Calu3 (cell line): ENCODE measurements around the gene PDCD2. TPM values are rescaled to one million over a fixed set of nuclear protein-coding genes. Genes with fewer than 3 reads are reported as not detected.
"Not testable (repeated sequence)": the region's sequence is repeated elsewhere in the genome, so short reads cannot be mapped to it uniquely, and the experiment has no call there.

Experiments used
- BruUV-seq: library from RNA; stranded (reverse); fragments of 400-500 nt; replicated peaks from 2 replicates; lab custom pipeline; 2021; lab: Mats Ljungman, UMichigan
- CTCF ChIA-PET: fragments of 300-600 bp; sonication (Branson Sonifier 250); formaldehyde crosslinking; loops from one replicate; lab custom pipeline; 2022; ENCODE audit warnings: antibody characterized with exemption; lab: Charles Lee
- DNase-seq: peaks from one replicate; pipeline ENCODE4 v3.0.0; 2022
- H3K27ac Mint-ChIP-seq: one replicate; pipeline ENCODE4 v1.8.0; 2022; ENCODE audit warnings: mixed read lengths; ENCODE audit not compliant: unreplicated experiment
- H3K27me3 Mint-ChIP-seq: one replicate; pipeline ENCODE4 v1.8.0; 2022; ENCODE audit warnings: mixed read lengths; ENCODE audit not compliant: unreplicated experiment
- H3K36me3 Mint-ChIP-seq: one replicate; pipeline ENCODE4 v1.8.0; 2022; ENCODE audit warnings: mild to moderate bottlenecking, moderate library complexity, mixed read lengths; ENCODE audit not compliant: insufficient read depth, unreplicated experiment
- H3K4me1 Mint-ChIP-seq: one replicate; pipeline ENCODE4 v1.8.0; 2022; ENCODE audit warnings: mild to moderate bottlenecking, low read depth, mixed read lengths; ENCODE audit not compliant: unreplicated experiment
- H3K4me3 Mint-ChIP-seq: one replicate; pipeline ENCODE4 v1.8.0; 2022; ENCODE audit warnings: mild to moderate bottlenecking, low read depth, moderate library complexity, mixed read lengths; ENCODE audit not compliant: unreplicated experiment
- H3K9me3 Mint-ChIP-seq: one replicate; pipeline ENCODE4 v1.8.0; 2022; ENCODE audit warnings: low read depth, mixed read lengths; ENCODE audit not compliant: unreplicated experiment
- intact Hi-C: fragments of 100-400 bp; cut with micrococcal nuclease; formaldehyde crosslinking; loops from one replicate; pipeline ENCODE4 v1.10.0; 2022; ENCODE audit not compliant: unreplicated experiment
- total RNA-seq: library from RNA; stranded (reverse); gene quantifications from 2 replicates; pipeline ENCODE4 v1.2.3, GENCODE V29; 2022
- TF ChIP-seq, protein P1 (sequence below): fragments of 200-600 bp; IDR thresholded peaks from one replicate; pipeline ENCODE4 v1.8.0; 2022; ENCODE audit warnings: antibody characterized with exemption; ENCODE audit not compliant: unreplicated experiment

The PDCD2 gene
- total RNA-seq, 1 experiment from 2014 or later = 36.6 TPM

GRCh38 chr6:170533792-170534191, 50.6 kb downstream of the PDCD2 start:
- no TSS peak for BruUV-seq
- no peaks in the 10 kb centered on the region for H3K27me3 Mint-ChIP-seq
- H3K4me1 Mint-ChIP-seq = no peaks in the 10 kb centered on the region
- H3K9me3 Mint-ChIP-seq = no peaks in the 10 kb centered on the region
- intact Hi-C loops = no loop called here
- H3K36me3 Mint-ChIP-seq = peaks cover 19% of the 10 kb centered on the region
- no peak overlapping the region for H3K27ac Mint-ChIP-seq
- H3K4me3 Mint-ChIP-seq = no peak overlapping the region
- DNase-seq = no peak
- CTCF ChIA-PET = no interaction called here
- TF ChIP-seq, protein P1, sequence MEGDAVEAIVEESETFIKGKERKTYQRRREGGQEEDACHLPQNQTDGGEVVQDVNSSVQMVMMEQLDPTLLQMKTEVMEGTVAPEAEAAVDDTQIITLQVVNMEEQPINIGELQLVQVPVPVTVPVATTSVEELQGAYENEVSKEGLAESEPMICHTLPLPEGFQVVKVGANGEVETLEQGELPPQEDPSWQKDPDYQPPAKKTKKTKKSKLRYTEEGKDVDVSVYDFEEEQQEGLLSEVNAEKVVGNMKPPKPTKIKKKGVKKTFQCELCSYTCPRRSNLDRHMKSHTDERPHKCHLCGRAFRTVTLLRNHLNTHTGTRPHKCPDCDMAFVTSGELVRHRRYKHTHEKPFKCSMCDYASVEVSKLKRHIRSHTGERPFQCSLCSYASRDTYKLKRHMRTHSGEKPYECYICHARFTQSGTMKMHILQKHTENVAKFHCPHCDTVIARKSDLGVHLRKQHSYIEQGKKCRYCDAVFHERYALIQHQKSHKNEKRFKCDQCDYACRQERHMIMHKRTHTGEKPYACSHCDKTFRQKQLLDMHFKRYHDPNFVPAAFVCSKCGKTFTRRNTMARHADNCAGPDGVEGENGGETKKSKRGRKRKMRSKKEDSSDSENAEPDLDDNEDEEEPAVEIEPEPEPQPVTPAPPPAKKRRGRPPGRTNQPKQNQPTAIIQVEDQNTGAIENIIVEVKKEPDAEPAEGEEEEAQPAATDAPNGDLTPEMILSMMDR = no peak

- no peak for DNase-seq
- intact Hi-C loops = no loop called here
- Mint-ChIP-seq H3K27me3 (no peaks in the 10 kb centered on the region), H3K4me1 (no peaks in the 10 kb centered on the region), H3K9me3 (no peaks in the 10 kb centered on the region), H3K4me3 (no peak overlapping the region), H3K36me3 (peaks cover 19% of the 10 kb centered on the region), H3K27ac (no peak overlapping the region)
- no TSS peak for BruUV-seq
- CTCF ChIA-PET = no interaction called here
- TF ChIP-seq, protein P1 = no peak
These were observed 51.5 kb downstream of the PDCD2 start for GRCh38 chr6:170532867-170533488.

DNA sequence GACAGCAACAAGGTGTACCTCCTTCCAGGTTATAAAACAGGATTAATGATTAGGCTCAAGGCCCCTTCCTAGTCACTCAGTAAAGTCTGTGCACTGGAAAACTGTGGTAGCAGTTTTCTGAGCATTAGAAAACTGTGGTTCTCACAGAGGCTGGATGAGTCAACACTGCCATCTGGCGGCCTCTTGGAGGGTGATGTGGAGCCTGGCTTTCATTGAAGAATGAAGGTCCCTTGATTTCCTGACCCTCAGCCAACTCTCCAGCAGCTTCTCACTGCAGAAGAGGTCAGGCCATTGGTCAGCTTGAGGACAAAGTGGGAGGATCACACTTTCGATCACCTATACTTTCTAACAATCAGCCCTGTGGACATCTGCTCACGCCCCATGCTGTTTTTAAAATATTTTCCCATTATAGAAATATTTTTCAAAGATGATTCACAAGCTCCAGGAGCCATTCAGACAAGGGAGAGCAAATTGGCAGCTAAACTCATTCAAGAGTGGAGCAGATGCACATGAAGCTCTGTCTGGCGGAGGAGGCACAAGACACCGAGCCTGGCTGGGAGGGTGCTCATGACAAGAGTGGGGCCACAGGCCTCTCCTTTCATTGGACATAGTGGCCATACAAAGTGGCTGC, 54.5 kb downstream of the PDCD2 start:
- no peak overlapping the region for H3K27ac Mint-ChIP-seq
- CTCF ChIA-PET = interaction anchor here (0.8 to 1.3 kb wide), 2 partner anchors 264 to 698 kb away, joined by 5 read pairs; no protein-coding TSS in a partner anchor
- no peak overlapping the region for H3K4me3 Mint-ChIP-seq
- H3K36me3 Mint-ChIP-seq = peaks cover under 1% of the 10 kb centered on the region
- peak; percentile 58 for DNase-seq
- TF ChIP-seq, protein P1 = peak; percentile 48
- H3K27me3 Mint-ChIP-seq = no peaks in the 10 kb centered on the region
- intact Hi-C loops = loop anchor here (10.0 kb wide), 3 partner anchors 235 to 1635 kb away; partner anchors contain the start of gene DLL1
- no peaks in the 10 kb centered on the region for H3K4me1 Mint-ChIP-seq
- H3K9me3 Mint-ChIP-seq = no peaks in the 10 kb centered on the region
- BruUV-seq = no TSS peak

DNA sequence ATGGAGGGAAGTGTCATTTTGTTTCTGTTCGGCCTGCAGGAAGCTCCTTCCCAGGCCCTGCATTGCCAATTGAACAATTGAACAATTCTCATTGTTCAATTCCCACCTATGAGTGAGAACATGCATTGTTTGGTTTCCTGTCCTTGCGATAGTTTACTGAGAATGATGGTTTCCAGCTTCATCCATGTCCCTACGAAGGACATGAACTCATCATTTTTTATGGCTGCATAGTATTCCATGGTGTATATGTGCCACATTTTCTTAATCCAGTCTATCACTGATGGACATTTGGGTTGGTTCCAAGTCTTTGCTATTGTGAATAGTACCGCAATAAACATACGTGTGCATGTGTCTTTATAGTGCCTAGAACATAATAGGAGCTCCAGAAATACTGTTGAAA, 56.4 kb downstream of the PDCD2 start:
- H3K27me3 Mint-ChIP-seq, CTCF ChIA-PET, H3K27ac Mint-ChIP-seq, H3K4me3 Mint-ChIP-seq, H3K36me3 Mint-ChIP-seq, BruUV-seq, H3K9me3 Mint-ChIP-seq, H3K4me1 Mint-ChIP-seq, DNase-seq: not testable (repeated sequence)
- intact Hi-C loops = loop anchor here (10.0 kb wide), 3 partner anchors 233 to 1633 kb away; partner anchors contain the start of gene DLL1

DNA sequence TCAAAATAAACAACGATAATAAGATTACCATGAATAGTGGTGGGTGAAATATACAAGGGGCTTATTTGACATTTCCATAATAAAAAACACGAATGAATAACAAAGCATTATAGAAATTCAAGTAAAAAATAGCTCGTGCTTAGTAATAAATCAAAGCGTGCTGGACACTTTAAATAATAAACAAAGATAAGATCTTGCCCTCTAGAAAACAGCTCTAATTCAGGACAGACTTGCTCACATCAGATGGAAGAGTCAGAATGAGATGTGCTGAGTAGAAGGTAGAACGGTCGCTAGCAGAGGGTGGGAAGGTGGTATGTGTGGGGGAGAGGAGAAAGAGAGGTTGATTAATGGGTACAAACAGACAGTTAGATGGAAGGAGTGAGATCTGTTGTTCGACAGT, 58.6 kb downstream of the PDCD2 start:
- Mint-ChIP-seq H3K36me3 (no peaks in the 10 kb centered on the region), H3K27ac (no peak overlapping the region), H3K27me3 (no peaks in the 10 kb centered on the region), H3K4me3 (no peak overlapping the region), H3K4me1 (no peaks in the 10 kb centered on the region), H3K9me3 (no peaks in the 10 kb centered on the region)
- BruUV-seq = no TSS peak
- no peak for DNase-seq
- CTCF ChIA-PET = no interaction called here
- TF ChIP-seq, protein P1 = no peak
- intact Hi-C loops = loop anchor here (10.0 kb wide), 3 partner anchors 231 to 1631 kb away; partner anchors contain the start of gene DLL1
